Right forelimb (tissue), 1 donor: Measurements from ENCODE around the gene DPP10.
"Not testable (repeated sequence)": the region's sequence is repeated elsewhere in the genome, so short reads cannot be mapped to it uniquely, and the experiment has no call there.

Experiments used
- DNase-seq: peaks from one replicate; pipeline ENCODE4 v3.0.0-alpha.2; 2018

The DPP10 gene

DNA sequence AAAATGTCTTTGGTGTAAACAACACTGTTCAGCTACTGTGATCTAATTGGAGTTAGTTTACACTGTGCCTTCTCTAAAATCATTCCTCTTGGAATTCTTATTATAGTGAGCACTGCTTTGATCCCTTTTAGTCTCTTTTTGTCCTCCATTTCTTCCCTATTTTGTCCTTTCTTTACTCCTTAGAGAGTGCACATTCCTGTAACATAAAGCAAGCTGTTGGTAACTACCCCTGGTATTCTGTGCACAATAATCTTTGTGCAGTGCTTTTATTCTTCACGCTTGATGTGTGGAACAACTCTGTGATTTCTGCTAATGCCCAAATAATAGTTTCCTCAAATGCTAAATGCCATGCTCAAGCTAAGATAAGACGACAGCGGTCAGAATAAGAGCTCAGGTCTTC lies 401.5 kb downstream of the DPP10 start:
- no peak for DNase-seq

- no peak for DNase-seq
Observed at GRCh38 chr2:114857196-114857595, 414.8 kb downstream of the DPP10 start.

DNA sequence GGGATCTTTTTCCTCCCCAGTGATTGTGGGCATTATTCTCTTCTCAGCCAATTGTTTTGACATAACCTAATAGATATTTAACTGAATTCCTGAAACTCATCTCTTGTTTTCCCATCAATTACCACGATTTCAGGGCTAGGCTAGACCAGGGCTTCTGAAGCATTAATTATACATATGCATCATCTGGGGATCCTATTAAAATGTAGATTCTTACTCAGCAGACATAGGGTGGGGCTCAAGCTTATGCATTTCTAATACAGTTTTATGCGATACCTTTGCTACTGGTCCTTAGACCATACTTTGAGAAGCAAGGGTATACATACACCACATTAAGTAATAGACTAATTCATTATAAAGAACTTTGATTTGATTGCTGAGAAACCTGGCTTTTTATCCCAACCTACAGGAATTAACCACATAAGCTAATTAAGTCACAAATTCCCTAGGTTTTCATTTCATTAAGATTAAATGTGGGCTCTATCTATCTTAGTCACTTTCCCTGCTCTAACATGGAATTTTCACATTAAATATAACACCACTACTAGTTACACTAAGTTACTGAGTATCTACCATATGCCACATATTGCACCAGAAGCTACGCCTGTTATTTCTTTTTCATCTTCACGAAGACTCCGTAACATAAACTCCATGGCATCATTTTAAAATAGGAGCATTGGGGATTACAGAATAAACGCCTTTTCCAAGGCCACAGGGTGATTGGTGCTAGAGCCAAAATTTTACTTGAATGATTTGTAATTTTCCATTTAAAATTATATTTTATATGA lies 417.5 kb downstream of the DPP10 start:
- no peak for DNase-seq

GRCh38 chr2:114862243-114862642 lies 419.8 kb downstream of the DPP10 start:
- no peak for DNase-seq

DNA sequence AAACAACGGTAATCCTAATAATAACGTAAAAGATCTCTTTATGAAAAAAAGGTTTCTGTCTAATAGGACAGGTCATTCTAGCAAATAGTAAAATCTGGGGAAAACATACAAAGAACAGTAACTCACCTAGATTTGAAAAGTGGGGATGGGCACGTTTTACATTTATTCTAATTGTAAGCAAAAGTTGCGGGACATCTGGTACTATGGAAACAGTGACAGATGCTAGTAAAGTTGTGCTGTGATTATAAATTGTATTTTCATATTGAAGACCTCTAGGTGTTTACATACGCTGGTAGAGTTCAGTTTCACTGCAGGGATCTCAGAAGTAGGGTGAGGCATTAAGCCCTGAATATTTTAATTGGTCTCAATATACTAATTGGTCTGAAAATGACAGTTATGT lies 422.5 kb downstream of the DPP10 start:
- no peak for DNase-seq

- no peak for DNase-seq
Observed at GRCh38 chr2:114880046-114880445, 437.6 kb downstream of the DPP10 start.

GRCh38 chr2:114919985-114920384 lies 477.5 kb downstream of the DPP10 start:
- DNase-seq: no peak

GRCh38 chr2:114922076-114922475 lies 479.6 kb downstream of the DPP10 start:
- DNase-seq: no peak

GRCh38 chr2:114925296-114926255 lies 483.1 kb downstream of the DPP10 start:
- no peak for DNase-seq

DNA sequence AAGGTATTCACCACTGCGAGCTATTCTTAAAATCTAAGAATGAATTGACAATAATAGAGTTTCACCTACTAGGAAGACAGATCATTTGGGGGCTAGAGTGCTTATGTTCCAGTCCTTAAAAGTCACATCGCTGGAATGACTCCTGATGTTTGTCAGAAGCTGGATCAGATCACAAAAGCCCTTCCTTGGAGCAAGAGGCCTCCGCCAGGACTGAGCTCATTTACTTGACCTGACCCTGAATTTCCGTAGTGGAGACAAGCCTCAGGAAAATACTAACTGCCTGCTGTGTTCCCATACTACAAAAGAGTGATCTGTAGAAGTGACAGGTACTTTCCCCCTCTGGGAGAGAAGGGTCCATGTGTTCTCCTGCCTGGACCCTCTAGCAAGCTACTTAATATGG lies 483.9 kb downstream of the DPP10 start:
- DNase-seq: no peak

DNA sequence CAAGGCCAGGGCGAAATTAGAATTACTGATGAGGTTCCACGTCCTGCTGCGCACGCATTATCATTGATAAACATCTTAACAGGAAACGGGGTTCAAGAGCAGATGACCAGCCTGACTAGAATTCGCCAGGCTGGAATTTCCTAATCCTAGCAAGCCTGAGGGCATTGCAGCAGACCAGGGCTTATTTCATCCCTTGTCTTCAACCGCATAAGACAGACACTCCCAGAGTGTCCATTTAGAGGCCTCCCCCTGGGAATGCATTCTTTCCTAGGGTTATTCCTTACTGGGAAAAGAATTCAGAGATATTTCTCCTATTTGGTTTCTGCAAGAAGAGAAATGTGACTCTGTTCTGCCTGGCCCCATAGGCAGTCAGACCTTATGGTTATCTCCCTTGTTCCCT lies 486.8 kb downstream of the DPP10 start:
- no peak for DNase-seq

- DNase-seq: no peak
Observed at GRCh38 chr2:114933671-114934241, 491.3 kb downstream of the DPP10 start.

- DNase-seq: no peak
Observed at GRCh38 chr2:114935031-114935430, 492.6 kb downstream of the DPP10 start.

DNA sequence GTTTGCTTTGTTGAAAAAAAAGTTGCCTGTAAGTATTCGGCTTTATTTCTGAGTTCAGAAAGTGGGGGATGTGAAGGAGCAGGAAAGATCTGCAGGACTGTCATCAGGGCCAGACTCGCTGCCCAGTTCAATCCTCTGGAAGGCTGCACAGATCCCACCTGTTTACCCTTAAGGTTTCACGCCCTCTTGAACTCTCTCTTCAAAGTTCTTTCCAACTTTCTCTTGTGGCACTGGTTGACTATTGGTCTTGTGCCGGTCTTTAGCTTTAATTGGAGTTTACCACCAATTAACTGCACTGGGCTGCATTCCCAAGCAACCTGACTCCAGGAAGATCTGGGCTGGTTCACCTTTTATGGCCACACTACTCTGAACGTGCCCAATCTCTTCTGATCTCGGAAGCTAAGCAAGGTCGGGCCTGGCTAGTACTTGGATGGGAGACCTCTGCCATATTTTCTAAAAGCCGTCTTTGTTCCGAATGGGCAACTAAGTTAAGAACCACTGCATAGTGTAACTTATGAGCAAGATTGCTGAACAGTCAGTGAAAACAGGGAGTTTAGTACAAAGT lies 495.0 kb downstream of the DPP10 start:
- DNase-seq: no peak

GRCh38 chr2:114940785-114941458 lies 498.5 kb downstream of the DPP10 start:
- no peak for DNase-seq

- no peak for DNase-seq
Observed at GRCh38 chr2:114949228-114949804, 506.9 kb downstream of the DPP10 start.

- no peak for DNase-seq
Observed at GRCh38 chr2:114960389-114960788, 517.9 kb downstream of the DPP10 start.

DNA sequence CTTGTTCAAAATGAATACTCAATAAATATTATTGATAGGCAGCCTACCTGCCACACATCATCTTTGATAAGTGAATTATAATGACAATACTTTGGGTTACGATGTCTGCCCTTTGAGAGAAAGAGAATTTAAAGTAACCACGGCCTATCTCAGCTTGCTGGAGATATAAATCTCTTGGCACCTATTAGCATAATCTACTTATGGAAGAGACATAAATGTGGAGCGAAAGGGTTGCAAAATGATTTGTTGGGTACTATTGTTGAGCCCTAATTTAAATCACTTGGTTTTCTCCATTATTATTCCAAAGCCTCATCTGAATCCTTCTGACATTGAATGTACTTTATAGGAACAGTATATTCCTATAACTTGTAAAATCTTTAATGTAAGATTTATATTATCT lies 520.1 kb downstream of the DPP10 start:
- no peak for DNase-seq

DNA sequence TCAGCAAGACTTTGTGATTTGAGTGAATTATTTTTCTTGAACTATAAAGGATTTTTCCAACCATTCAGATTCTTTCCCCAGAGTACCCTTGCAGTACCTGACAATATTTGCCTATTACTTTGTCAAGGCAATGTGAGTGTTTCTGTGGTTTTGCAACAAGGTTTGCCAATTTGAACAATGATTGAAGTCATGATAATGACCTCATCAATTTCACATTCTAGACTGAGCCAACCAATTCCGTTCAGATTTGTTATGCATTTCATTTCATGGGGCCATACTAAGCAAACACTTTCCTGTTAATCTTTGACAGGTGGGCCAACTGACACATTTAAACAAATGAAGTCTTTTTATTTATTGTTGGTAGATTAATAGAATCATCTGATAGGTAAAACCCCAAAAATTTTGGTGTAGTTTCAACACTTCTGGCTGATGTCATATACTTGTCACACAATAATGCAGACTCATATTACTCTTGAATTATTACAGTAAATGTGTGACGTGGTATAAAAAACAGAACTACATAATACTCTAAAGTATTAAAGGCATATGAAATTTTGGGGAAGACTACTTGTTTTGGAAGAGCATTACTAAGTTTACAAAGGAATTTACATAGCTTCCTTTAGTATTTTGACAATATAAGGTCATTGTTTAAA lies 526.4 kb downstream of the DPP10 start:
- no peak for DNase-seq

DNA sequence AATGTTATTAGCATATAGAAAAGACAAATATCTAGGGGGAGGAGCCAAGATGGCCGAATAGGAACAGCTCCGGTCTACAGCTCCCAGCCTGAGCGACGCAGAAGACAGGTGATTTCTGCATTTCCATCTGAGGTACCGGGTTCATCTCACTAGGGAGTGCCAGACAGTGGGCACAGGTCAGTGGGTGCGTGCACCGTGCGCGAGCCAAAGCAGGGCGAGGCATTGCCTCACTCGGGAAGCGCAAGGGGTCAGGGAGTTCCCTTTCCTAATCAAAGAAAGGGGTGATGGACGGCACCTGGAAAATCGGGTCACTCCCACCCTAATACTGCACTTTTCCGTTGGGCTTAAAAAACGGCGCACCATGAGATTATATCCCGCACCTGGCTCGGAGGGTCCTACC lies 561.9 kb downstream of the DPP10 start:
- not testable (repeated sequence) for DNase-seq

DNA sequence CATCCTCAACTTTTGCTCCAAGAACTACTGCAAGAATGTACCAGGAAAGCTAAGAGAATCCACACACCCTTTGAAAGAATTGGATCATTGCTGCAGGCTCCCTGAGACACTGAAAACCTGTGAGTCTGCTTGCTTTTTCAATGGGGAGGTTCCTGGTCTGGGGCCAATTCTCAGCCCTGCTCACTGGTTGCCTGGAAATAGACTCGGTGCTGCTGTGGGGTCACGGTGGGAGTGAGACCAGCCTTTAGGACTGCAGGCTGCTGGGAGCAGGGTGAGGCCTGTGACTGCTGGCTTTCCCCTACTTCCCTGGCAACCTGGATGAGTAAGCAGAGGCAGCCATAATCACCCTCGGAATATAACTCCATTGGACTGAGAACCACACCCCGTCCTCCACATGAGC lies 569.3 kb downstream of the DPP10 start:
- DNase-seq: no peak

DNA sequence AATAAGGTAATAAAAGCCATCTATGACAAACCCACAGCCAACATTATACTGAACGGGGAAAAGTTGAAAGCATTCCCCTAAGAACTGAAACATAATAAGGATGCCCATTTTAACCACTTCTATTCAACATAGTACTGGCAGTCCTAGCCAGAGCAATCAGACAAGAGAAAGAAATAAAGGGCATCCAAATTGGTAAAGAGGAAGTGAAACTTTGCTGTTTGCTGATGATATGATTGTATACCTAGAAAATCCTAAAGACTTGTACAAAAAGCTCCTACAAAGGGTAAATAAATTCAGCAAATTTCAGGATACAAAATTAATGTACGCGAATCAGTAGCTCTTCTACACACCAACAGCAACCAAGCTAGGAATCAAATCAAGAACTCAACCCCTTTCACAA lies 579.6 kb downstream of the DPP10 start:
- DNase-seq: not testable (repeated sequence)
